HCT116 (cell line): ENCODE results near the gene GSTM1. TPM values are rescaled to one million over a fixed set of nuclear protein-coding genes. Genes with fewer than 3 reads are reported as not detected.
"Not testable (repeated sequence)": the region's sequence is repeated elsewhere in the genome, so short reads cannot be mapped to it uniquely, and the experiment has no call there.

Source experiments
- ATAC-seq: fragments of 200-7000 bp; cut with Tn5 transposase; 2 replicates; pipeline ENCODE4 v1.9.1; 2020; ENCODE audit warnings: mild to moderate bottlenecking, moderate library complexity
- BruUV-seq: library from RNA; stranded (reverse); fragments of 400-500 nt; replicated peaks from 2 replicates; lab custom pipeline; 2021; lab: Mats Ljungman, UMichigan
- CTCF ChIA-PET: fragments of 300-600 bp; sonication (Branson Sonifier 250); formaldehyde crosslinking; loops from one replicate; lab custom pipeline; 2021; ENCODE audit warnings: antibody characterized with exemption; lab: Charles Lee
- POLR2A ChIA-PET: fragments of 300-600, 350-600 bp; sonication (Branson Sonifier 250); formaldehyde crosslinking; loops from one replicate; lab custom pipeline; 2021; ENCODE audit warnings: antibody characterized with exemption; lab: Charles Lee
- RAD21 ChIA-PET, 2 experiments: fragments of 300-600 bp; sonication (Branson Sonifier 250); formaldehyde crosslinking; loops; one replicate each; lab custom pipeline; 2023; ENCODE audit warnings: low total read pairs in 2 of 2; ENCODE audit not compliant: uncharacterized antibody in 2 of 2, unreplicated experiment in 2 of 2, low non-redundant PET in 1 of 2; lab: Charles Lee
- DNase-seq: peaks from one replicate; pipeline ENCODE4 v3.0.0-alpha.2; 2010; ENCODE audit warnings: low read depth, low spot score
- H2AFZ ChIP-seq: fragments of 200-600 bp; shearing (Covaris generic), sonication (generic); 2 replicates; pipeline ENCODE4 v1.6.1; 2017; ENCODE audit warnings: low read depth, mixed run types, mixed read lengths, antibody characterized with exemption, low read length; ENCODE audit not compliant: poor library complexity, severe bottlenecking
- H3K27ac ChIP-seq: 2 replicates; pipeline ENCODE4 v1.5.1; 2012; ENCODE audit warnings: low read depth, low read length
- H3K27me3 ChIP-seq: fragments of 200-600 bp; sonication (generic); 2 replicates; pipeline ENCODE4 v1.6.1; 2016; ENCODE audit warnings: mixed run types, low read length, mixed read lengths; ENCODE audit not compliant: insufficient read depth
- H3K36me3 ChIP-seq, 2 experiments: fragments of 200-500 bp in 1 of 2; fragments of 200-600 bp in 1 of 2; sonication (Bioruptor generic) in 1 of 2; sonication (generic) in 1 of 2; 2 replicates each; pipeline versions ENCODE4 v1.5.1 to v1.6.1; 2014 to 2016; ENCODE audit warnings: low read length in 2 of 2, inconsistent platforms in 1 of 2, mixed read lengths in 1 of 2, mixed run types in 1 of 2; ENCODE audit not compliant: insufficient read depth in 2 of 2, control insufficient read depth in 1 of 2
- H3K4me1 ChIP-seq, 2 experiments: fragments of 200-600 bp in 1 of 2; sonication (generic) in 1 of 2; 2 replicates each; pipeline versions ENCODE4 v1.5.1 to v1.6.1; 2012 to 2017; ENCODE audit warnings: low read length in 2 of 2, inconsistent platforms in 1 of 2, mild to moderate bottlenecking in 1 of 2, mixed read lengths in 1 of 2, mixed run types in 1 of 2, moderate library complexity in 1 of 2; ENCODE audit not compliant: insufficient read depth in 2 of 2, control insufficient read depth in 1 of 2
- H3K4me2 ChIP-seq: fragments of 200-600 bp; sonication (generic); 2 replicates; pipeline ENCODE4 v1.6.1; 2017; ENCODE audit warnings: mixed run types, low read length, mixed read lengths
- H3K4me3 ChIP-seq, 2 experiments: fragments of 200-600 bp in 1 of 2; sonication (generic) in 1 of 2; replicated peaks in 1 of 2; 2 replicates each; pipeline ENCODE4 v1.5.1; 2011 to 2016; ENCODE audit warnings: low read length in 2 of 2, control low read depth in 1 of 2, low read depth in 1 of 2, mild to moderate bottlenecking in 1 of 2, mixed read lengths in 1 of 2, mixed run types in 1 of 2
- H3K79me2 ChIP-seq: fragments of 200-600 bp; sonication (generic); 2 replicates; pipeline ENCODE4 v1.6.1; 2017; ENCODE audit warnings: mild to moderate bottlenecking, mixed run types, low read length, moderate library complexity, mixed read lengths; ENCODE audit not compliant: insufficient read depth
- H3K9ac ChIP-seq: fragments of 200-600 bp; sonication (generic); 2 replicates; pipeline ENCODE4 v1.6.1; 2016; ENCODE audit warnings: low read length, mixed read lengths
- H3K9me2 ChIP-seq: fragments of 200-600 bp; sonication (generic), shearing (Covaris generic); 2 replicates; pipeline ENCODE4 v1.6.1; 2017; ENCODE audit warnings: mixed run types, mild to moderate bottlenecking, moderate library complexity; ENCODE audit not compliant: insufficient read depth
- H3K9me3 ChIP-seq, 2 experiments: fragments of 200-500 bp in 1 of 2; fragments of 200-600 bp in 1 of 2; sonication (Bioruptor generic) in 1 of 2; sonication (generic) in 1 of 2; 2 replicates each; pipeline ENCODE4 v1.6.1; 2014 to 2017; ENCODE audit warnings: low read length in 2 of 2, mixed read lengths in 2 of 2, inconsistent platforms in 1 of 2, low read depth in 1 of 2, mild to moderate bottlenecking in 1 of 2, mixed run types in 1 of 2, moderate library complexity in 1 of 2; ENCODE audit not compliant: control insufficient read depth in 1 of 2, insufficient read depth in 1 of 2
- H4K20me1 ChIP-seq: fragments of 200-600 bp; sonication (generic), shearing (Covaris generic); 2 replicates; pipeline ENCODE4 v1.6.1; 2017; ENCODE audit warnings: mixed run types, mild to moderate bottlenecking, moderate library complexity; ENCODE audit not compliant: insufficient read depth
- SRF ChIP-seq: IDR thresholded peaks from 2 replicates; pipeline ENCODE4 v1.6.1; 2012; ENCODE audit warnings: low read depth
- intact Hi-C: fragments of 100-400 bp; cut with micrococcal nuclease; formaldehyde crosslinking; loops from 2 replicates; pipeline ENCODE4 v1.10.0; 2022
- total RNA-seq: library from RNA; stranded (reverse); gene quantifications from one replicate; pipeline ENCODE4 v1.2.1, GENCODE V29; 2021; ENCODE audit not compliant: unreplicated experiment

The GSTM1 gene
- total RNA-seq, 1 experiment from 2014 or later, result not detected

DNA sequence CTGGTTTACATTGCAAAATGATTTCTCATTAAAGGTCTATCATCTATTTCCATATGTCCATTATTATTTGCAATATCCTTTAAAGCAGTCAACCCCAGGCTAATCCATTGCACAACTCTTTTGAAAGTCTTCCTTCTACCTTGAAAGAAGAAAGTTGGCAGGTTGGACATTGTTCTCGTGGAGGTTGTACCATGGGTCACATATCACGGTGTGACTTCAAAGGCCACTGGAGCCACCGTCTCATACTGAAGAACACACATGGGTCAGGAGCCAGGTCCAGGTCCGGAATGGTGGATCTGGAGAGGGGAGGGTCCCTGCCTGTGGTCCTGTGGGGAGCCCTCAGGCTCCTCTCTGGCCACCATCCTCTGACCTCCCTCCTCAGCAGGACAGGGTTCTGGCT, 1.7 kb upstream of the GSTM1 start:
- H3K79me2 ChIP-seq, POLR2A ChIA-PET, H3K4me2 ChIP-seq, H3K4me1 ChIP-seq, H3K9me2 ChIP-seq, H3K36me3 ChIP-seq, H3K4me3 ChIP-seq, H2AFZ ChIP-seq, intact Hi-C loops, ATAC-seq, RAD21 ChIA-PET, H3K9ac ChIP-seq, CTCF ChIA-PET, H3K27ac ChIP-seq, H4K20me1 ChIP-seq, BruUV-seq, DNase-seq, H3K9me3 ChIP-seq, H3K27me3 ChIP-seq: not testable (repeated sequence)

DNA sequence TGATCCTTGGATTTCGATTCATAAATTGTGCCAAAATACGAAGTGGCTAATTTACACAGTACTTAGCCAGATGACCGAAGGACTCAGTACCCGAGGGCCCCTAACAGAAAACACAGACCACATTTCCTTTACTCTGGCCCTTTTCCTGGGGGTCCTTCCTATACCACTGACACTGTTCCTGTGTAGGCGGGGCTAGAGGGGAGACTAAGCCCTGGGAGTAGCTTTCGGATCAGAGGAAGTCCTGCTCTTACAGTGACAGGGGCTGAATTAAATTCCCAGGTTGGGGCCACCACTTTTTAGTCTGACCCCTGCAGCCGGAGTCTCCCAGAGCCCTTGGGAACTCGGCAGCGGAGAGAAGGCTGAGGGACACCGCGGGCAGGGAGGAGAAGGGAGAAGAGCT, 508 bp upstream of the GSTM1 start:
- H3K9ac ChIP-seq, RAD21 ChIA-PET: not testable (repeated sequence)

GRCh38 chr1:109689844-109690405, 2.3 kb downstream of the GSTM1 start:
- H3K27me3 ChIP-seq, result no peaks in the 10 kb centered on the region
- no peaks in the 10 kb centered on the region for H3K9me3 ChIP-seq
- H3K9ac ChIP-seq, result no peak overlapping the region
- no peaks in the 10 kb centered on the region for H3K36me3 ChIP-seq
- no TSS peak for BruUV-seq
- no peaks in the 10 kb centered on the region for H3K9me2 ChIP-seq
- no peak overlapping the region for H3K27ac ChIP-seq
- H3K4me1 ChIP-seq, result no peaks in the 10 kb centered on the region
- intact Hi-C loops, result no loop called here
- DNase-seq (no peak), ATAC-seq (no peak)
- POLR2A ChIA-PET, result no interaction called here
- no peak for TF ChIP-seq SRF
- RAD21 ChIA-PET, result no interaction called here
- no peak overlapping the region for H2AFZ ChIP-seq
- no peak overlapping the region for H3K4me2 ChIP-seq
- CTCF ChIA-PET, result no interaction called here
- H3K79me2 ChIP-seq, result no peaks in the 10 kb centered on the region
- H3K4me3 ChIP-seq, result no peak overlapping the region
- H4K20me1 ChIP-seq, result no peaks in the 10 kb centered on the region

More for the DNA sequence above, 508 bp upstream of the GSTM1 start:
- H3K9me2 ChIP-seq, H4K20me1 ChIP-seq, H3K9me3 ChIP-seq, BruUV-seq, H3K4me3 ChIP-seq, H3K4me1 ChIP-seq, H3K27ac ChIP-seq, intact Hi-C loops, DNase-seq, H3K27me3 ChIP-seq, H3K79me2 ChIP-seq, ATAC-seq, POLR2A ChIA-PET, CTCF ChIA-PET, H3K36me3 ChIP-seq, H3K4me2 ChIP-seq, H2AFZ ChIP-seq: not testable (repeated sequence)
